Measurements from ENCODE around the gene PERM1.

- no peak for TF ChIP-seq EGR1 (conservative IDR thresholded peaks at IDR 0.05)
- TF ChIP-seq POLR2A (conservative IDR thresholded peaks at IDR 0.05), result no peak
- TF ChIP-seq CGGBP1 (CRISPR knock-in tag; IDR thresholded peaks at IDR 0.05), result no peak
- no peak for TF ChIP-seq CTCF (IDR thresholded peaks at IDR 0.05 in 2 of 3, conservative IDR thresholded peaks at IDR 0.05 in 1 of 3; ENCODE audit: insufficient read depth in 2 of 3, low read depth in 1 of 3, low read length in 3 of 3)
- no peak for TF ChIP-seq ATF7 (IDR thresholded peaks at IDR 0.05)
- no peak for TF ChIP-seq CBX5 (IDR thresholded peaks at IDR 0.05; ENCODE audit: borderline replicate concordance, low read depth)
- TF ChIP-seq SP1 (CRISPR knock-in tag; IDR thresholded peaks at IDR 0.05), result no peak
- TF ChIP-seq ATF1 (CRISPR knock-in tag; IDR thresholded peaks at IDR 0.05), result no peak
- TF ChIP-seq ATF1 (tag; IDR thresholded peaks at IDR 0.05), result no peak
- TF ChIP-seq RAD21 (CRISPR knock-in tag; conservative IDR thresholded peaks at IDR 0.05 in 1 of 2, IDR thresholded peaks at IDR 0.05 in 1 of 2), result no peak
- TF ChIP-seq POLR2G (IDR thresholded peaks at IDR 0.05; ENCODE audit: low read depth, low read length), result no peak
- TF ChIP-seq NR2F6 (CRISPR knock-in tag; IDR thresholded peaks at IDR 0.05), result no peak
- no peak for TF ChIP-seq HNRNPH1 (optimal IDR thresholded peaks at IDR 0.05; ENCODE audit: low read depth, low read length)
- TF ChIP-seq, protein P1, sequence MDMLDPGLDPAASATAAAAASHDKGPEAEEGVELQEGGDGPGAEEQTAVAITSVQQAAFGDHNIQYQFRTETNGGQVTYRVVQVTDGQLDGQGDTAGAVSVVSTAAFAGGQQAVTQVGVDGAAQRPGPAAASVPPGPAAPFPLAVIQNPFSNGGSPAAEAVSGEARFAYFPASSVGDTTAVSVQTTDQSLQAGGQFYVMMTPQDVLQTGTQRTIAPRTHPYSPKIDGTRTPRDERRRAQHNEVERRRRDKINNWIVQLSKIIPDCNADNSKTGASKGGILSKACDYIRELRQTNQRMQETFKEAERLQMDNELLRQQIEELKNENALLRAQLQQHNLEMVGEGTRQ (CRISPR knock-in tag; IDR thresholded peaks at IDR 0.05), result no peak
Measured at GRCh38 chr1:928825-929661, 52.9 kb downstream of the PERM1 start.

Measured in K562 (cell line).